Regular cardiac myocyte (primary cell): Measurements from ENCODE around the gene RASSF1. TPM values are rescaled to one million over a fixed set of nuclear protein-coding genes. Genes with fewer than 3 reads are reported as not detected.

ENCODE experiments used
- total RNA-seq: library from RNA; depleted of rRNA; stranded (reverse); fragments of >200 nt; gene quantifications from 2 replicates; pipeline ENCODE4 v1.2.3, GENCODE V29; 2014

The RASSF1 gene, protein sequence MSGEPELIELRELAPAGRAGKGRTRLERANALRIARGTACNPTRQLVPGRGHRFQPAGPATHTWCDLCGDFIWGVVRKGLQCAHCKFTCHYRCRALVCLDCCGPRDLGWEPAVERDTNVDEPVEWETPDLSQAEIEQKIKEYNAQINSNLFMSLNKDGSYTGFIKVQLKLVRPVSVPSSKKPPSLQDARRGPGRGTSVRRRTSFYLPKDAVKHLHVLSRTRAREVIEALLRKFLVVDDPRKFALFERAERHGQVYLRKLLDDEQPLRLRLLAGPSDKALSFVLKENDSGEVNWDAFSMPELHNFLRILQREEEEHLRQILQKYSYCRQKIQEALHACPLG
- total RNA-seq, result 32.8 and 49.3 TPM in 2 replicates

GRCh38 chr3:50340448-50341329, at the start of gene RASSF1:
TSS of gene RASSF1 (minus strand) at chr3:50340836. CDS start at chr3:50340805, 31 bp downstream.

DNA sequence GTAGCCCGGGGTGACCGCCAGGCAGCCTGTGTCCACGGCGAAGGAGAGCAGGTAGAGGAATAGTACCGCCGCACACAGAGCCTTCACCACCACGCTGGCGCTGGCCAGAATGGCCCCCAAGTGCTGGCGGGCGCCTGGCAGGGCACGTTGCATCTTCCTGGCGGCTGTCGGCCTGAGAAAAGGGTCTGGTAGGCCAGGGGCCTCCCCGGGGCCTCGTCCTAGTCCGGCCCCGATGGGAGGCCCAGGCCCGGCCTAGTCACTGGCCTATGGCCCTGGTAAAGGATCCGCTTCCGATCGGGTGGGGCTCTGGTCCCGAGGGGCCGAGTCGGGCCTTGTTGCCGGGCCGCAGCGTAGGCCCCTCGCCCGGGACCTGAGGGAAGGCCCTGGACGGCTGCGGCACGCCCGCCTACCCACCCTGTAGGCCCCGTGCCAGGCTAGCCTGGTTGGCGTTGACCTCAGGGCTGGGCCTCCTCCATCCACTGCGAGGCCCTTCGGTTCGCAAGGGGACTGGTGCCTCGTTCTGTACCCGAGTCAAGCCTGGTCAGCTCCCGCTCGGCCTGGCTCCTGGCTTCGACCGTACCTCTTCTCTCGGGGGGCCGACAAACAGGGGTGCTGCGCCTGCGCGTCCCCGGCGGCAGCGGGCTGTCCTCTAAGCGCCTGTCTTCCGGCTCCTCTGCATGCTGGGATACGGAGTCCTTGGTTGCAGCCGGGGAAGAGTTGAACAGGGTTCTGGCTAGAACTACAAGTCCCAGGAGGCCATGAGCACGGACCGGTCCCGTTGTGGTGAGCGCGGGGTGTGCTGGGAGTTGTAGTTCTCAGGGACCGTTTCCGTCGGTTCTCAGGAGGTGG, 18.5 kb upstream of the RASSF1 start, which contains the start of gene TMEM115:
Gene TMEM115 (minus strand): TSS at position 611 of the 849 bp plus-strand sequence. CDS start 458 bp downstream, at position 153.

GRCh38 chr3:50350527-50351322, 10.1 kb upstream of the RASSF1 start, which contains the start of the genes CYB561D2 and NPRL2:
TSS of gene CYB561D2 (plus strand) at chr3:50350862. CDS start at chr3:50351434, 572 bp downstream.
TSS of gene NPRL2 (minus strand) at chr3:50350775. CDS start at chr3:50350652, 123 bp downstream.

GRCh38 chr3:50345586-50346234, 5.1 kb upstream of the RASSF1 start, which contains the start of gene ZMYND10:
TSS of gene ZMYND10 (minus strand) at chr3:50345732. CDS start at chr3:50345579, 153 bp downstream.

DNA sequence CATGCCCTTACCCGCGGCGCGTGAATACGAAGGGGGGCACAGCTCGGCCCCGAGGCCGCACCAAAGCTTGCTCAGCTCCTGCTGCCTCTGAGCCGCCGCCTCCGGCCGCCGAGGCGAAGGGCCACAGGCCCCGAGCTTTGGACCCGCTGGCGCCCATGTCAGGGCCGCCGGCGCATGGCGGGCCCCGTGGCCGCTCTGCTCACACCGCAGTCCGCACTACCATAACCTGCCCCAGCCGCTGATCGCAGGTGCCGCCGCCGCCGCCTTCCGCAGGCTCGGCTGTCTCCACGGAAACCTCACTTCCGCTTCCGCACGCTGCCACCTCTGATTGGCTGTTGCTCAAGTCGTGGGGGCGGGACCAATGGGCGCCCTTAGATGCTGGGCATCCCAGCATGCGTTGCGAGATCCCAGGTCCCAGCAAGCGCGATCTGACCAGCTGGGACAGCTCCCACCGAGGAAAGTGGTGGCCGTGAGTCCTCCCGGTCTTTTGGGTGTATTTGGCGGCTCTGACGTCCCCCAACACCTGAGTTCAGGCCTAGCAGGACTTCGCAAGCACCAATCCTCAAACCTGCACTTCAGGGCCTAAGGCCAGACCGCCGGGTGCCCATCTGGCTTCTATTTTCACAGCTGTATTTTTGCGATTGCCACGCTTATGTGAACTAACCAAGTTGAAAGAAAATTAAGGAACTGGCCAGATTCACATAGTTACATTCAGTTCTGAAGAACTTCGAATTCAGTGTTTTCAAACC, 12.5 kb downstream of the RASSF1 start, which contains the start of gene TUSC2:
Gene TUSC2 (minus strand): TSS at position 281 of the 749 bp plus-strand sequence. CDS start 124 bp downstream, at position 157.

GRCh38 chr3:50322386-50323091, 18.1 kb downstream of the RASSF1 start, which contains the start of gene HYAL2:
TSS of gene HYAL2 (minus strand) at chr3:50322745. CDS start at chr3:50320489, 2,256 bp downstream.

DNA sequence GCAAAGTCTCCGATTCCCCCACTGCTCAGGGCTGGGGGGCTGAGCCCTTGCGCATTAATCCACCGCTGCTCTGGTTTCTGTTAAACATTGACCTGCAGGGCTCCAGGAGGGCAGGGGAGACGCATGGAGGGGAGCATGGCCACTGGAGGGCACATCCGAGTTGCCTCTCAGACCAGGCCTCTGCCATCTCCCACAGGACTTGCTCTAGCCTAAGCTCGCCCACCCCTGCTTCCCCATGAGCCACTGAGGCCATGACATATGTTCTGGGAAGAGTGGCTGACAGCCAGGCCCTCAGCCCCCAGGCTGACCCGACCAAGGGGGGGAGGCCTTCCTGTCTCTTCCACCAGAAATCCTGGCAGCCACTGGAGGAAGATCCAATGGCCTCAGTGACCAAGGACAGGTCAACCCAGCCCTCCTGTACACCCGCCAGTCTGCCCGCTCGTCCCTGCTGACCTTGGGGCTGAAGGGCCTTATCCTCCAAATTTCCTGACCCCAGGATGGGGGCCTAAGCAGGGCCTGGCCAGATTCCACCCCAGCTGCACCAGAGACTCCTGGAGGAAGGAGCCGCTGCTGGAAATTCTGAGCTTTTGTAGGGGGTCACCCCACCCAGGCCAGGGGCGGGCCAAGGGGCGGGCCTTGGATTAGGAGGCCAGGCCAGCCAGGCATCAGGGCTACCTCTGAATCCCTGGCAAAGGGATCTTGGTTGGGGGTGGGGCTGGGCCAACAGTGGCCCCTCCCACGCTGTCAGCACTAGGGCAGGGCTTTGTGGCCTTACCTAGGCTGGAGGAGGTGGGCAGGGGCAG, 37.4 kb downstream of the RASSF1 start, which contains the start of gene HYAL1:
Gene HYAL1 (minus strand): TSS at position 562 of the 803 bp plus-strand sequence. CDS start 618 bp downstream, outside the sequence.

DNA sequence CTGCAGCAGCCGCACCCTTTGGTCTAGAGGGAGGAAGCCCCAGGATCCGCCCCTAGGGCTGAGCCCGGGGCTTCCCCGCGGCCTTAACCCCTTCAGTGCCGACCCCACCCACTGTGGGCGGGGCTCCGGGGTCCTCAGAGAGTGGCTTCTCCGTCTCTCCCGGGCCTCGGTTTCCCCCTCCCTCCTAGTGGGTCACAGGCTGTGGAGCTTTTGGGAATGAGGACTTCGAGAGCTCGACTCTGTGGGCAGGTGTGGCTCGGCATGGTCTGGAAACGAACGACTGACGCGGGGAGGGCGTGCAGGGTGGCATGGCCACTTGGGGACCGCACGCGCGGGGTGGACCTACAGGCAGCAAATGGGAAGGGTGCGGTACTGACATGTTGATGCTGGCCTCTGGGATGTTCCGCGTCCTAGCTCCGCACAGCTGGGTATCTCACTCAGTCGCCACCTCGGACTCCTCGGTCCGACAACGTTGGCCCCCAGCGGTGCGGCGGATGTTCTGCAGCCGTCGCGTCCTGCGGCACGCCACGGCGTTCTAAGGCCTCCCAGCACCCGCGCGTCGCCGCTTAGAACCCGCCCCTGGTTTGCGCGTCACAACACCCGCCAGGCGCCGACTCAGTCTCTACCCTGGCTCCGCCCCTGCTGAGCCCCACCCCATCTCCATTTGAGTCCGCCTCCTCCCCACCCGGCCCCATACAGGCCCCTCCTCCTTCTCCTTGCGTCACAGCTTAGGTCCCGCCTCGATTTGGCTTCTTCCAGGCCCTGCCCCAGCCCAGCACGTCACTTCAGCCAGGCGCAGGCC, 41.6 kb downstream of the RASSF1 start, which contains the start of the genes HYAL3 and NAA80:
Gene HYAL3 (minus strand): TSS at position 570 of the 802 bp plus-strand sequence. CDS start 3,803 bp downstream, outside the sequence.
Gene NAA80 (minus strand): TSS at position 570 of the 802 bp plus-strand sequence. CDS start 1,942 bp downstream, outside the sequence.

GRCh38 chr3:50292159-50293078, 48.2 kb downstream of the RASSF1 start, which contains the start of gene IFRD2:
TSS of gene IFRD2 (minus strand) at chr3:50292429. CDS start at chr3:50292274, 155 bp downstream.

Other genes with a start within 250 kb of the RASSF1 start
- 1.7 and 1.9 TPM in 2 replicates for gene SEMA3F, start 185.5 kb downstream of the RASSF1 start, total RNA-seq
- not detected in 2 replicates for gene GNAT1, start 149.2 kb downstream of the RASSF1 start, total RNA-seq
- gene SLC38A3, start 135.6 kb downstream of the RASSF1 start, total RNA-seq, result not detected in 2 replicates
- gene GNAI2, start 104.6 kb downstream of the RASSF1 start, total RNA-seq, result 164 and 291 TPM in 2 replicates
- gene SEMA3B, start 71.7 kb downstream of the RASSF1 start, total RNA-seq, result 1.2 and 2.8 TPM in 2 replicates
- under 0.01 TPM in 1 of 2 replicates, not detected in the other for gene LSMEM2, start 61.7 kb downstream of the RASSF1 start, total RNA-seq
- gene IFRD2, start 48.4 kb downstream of the RASSF1 start, total RNA-seq, result 54.1 and 164 TPM in 2 replicates
- gene HYAL3, start 41.4 kb downstream of the RASSF1 start, total RNA-seq, result 5.2 and 6.8 TPM in 2 replicates
- gene NAA80, start 41.4 kb downstream of the RASSF1 start, total RNA-seq, result 2.1 and 3.9 TPM in 2 replicates
- 0.96 and 2.5 TPM in 2 replicates for gene HYAL1, start 37.3 kb downstream of the RASSF1 start, total RNA-seq
- gene HYAL2, start 18.1 kb downstream of the RASSF1 start, total RNA-seq, result 60.6 and 83.6 TPM in 2 replicates
- gene TUSC2, start 12.6 kb downstream of the RASSF1 start, total RNA-seq, result 16.6 and 21.3 TPM in 2 replicates
- 0.58 and 0.85 TPM in 2 replicates for gene ZMYND10, start 4.9 kb upstream of the RASSF1 start, total RNA-seq
- gene NPRL2, start 9.9 kb upstream of the RASSF1 start, total RNA-seq, result 24.7 and 25.4 TPM in 2 replicates
- gene CYB561D2, start 10.0 kb upstream of the RASSF1 start, total RNA-seq, result 34.1 and 46.2 TPM in 2 replicates
- 38.3 and 43.1 TPM in 2 replicates for gene TMEM115, start 18.7 kb upstream of the RASSF1 start, total RNA-seq
- gene CACNA2D2, start 162.8 kb upstream of the RASSF1 start, total RNA-seq, result not detected in 2 replicates
- 8.2 and 22.0 TPM in 2 replicates for gene C3orf18, start 226.9 kb upstream of the RASSF1 start, total RNA-seq
- 13.5 and 15.9 TPM in 2 replicates for gene HEMK1, start 228.7 kb upstream of the RASSF1 start, total RNA-seq